SU-DHL-6 (cell line): ENCODE measurements around the gene WDSUB1.

Source experiments
- H2AFZ ChIP-seq: fragments of 200-600 bp; sonication (generic); 2 replicates; pipeline ENCODE4 v1.6.1; 2014; ENCODE audit warnings: low read depth, mild to moderate bottlenecking, moderate library complexity, mixed read lengths, antibody characterized with exemption, low read length; ENCODE audit not compliant: severe bottlenecking
- H3F3A ChIP-seq: fragments of 200-600 bp; shearing (Covaris generic); 2 replicates; pipeline ENCODE4 v1.6.0; 2016; ENCODE audit warnings: antibody characterized with exemption, mild to moderate bottlenecking; ENCODE audit not compliant: insufficient read depth
- H3K27ac ChIP-seq: fragments of 200-600 bp; sonication (generic); 2 replicates; pipeline ENCODE4 v1.5.1; 2016; ENCODE audit warnings: low read depth, mild to moderate bottlenecking, low read length, moderate library complexity, mixed read lengths
- H3K27me3 ChIP-seq: fragments of 200-600 bp; sonication (generic), shearing (Covaris generic); 2 replicates; pipeline ENCODE4 v1.6.0; 2014; ENCODE audit warnings: mild to moderate bottlenecking, low read length
- H3K36me3 ChIP-seq: fragments of 200-600 bp; sonication (generic); 2 replicates; pipeline ENCODE4 v1.6.1; 2014; ENCODE audit warnings: mild to moderate bottlenecking, low read length, mixed read lengths
- H3K4me2 ChIP-seq: fragments of 300-600, 200-600 bp; shearing (Covaris generic), sonication (generic); 2 replicates; pipeline ENCODE4 v1.6.0; 2014; ENCODE audit warnings: low read length, low read depth, mild to moderate bottlenecking; ENCODE audit not compliant: poor library complexity, severe bottlenecking
- H3K4me3 ChIP-seq: fragments of 200-600 bp; sonication (generic); 2 replicates; pipeline ENCODE4 v1.5.1; 2014; ENCODE audit warnings: antibody characterized with exemption, low read length, mild to moderate bottlenecking, mixed read lengths; ENCODE audit not compliant: insufficient read depth, poor library complexity, severe bottlenecking
- H3K79me2 ChIP-seq: fragments of 200-600 bp; sonication (generic); 2 replicates; pipeline ENCODE4 v1.6.1; 2014; ENCODE audit warnings: mild to moderate bottlenecking, low read length, moderate library complexity; ENCODE audit not compliant: insufficient read depth
- H3K9ac ChIP-seq: fragments of 200-600 bp; sonication (generic); 2 replicates; pipeline ENCODE4 v1.7.0; 2014; ENCODE audit warnings: mild to moderate bottlenecking, low read length
- H3K9me2 ChIP-seq: fragments of 200-600 bp; sonication (generic); replicated peaks from 2 replicates; pipeline ENCODE4 v1.6.1; 2014; ENCODE audit warnings: low read length; ENCODE audit not compliant: insufficient read depth
- H3K9me3 ChIP-seq: fragments of 200-600 bp; sonication (generic); 2 replicates; pipeline ENCODE4 v1.6.1; 2014; ENCODE audit warnings: low read length, mixed read lengths; ENCODE audit not compliant: insufficient read depth
- H4K20me1 ChIP-seq: fragments of 200-600 bp; sonication (generic); 2 replicates; pipeline ENCODE4 v1.6.1; 2014; ENCODE audit warnings: low read depth, mild to moderate bottlenecking, antibody characterized with exemption, low read length, moderate library complexity, mixed read lengths
- CTCF ChIP-seq: fragments of 200-600 bp; sonication (generic); IDR thresholded peaks from one replicate; pipeline ENCODE4 v1.5.1; 2017; ENCODE audit warnings: antibody characterized with exemption, mild to moderate bottlenecking, low read length, moderate library complexity; ENCODE audit not compliant: insufficient read depth, poor library complexity, severe bottlenecking
- EZH2phosphoT487 ChIP-seq: fragments of 200-600 bp; sonication (generic), shearing (Covaris generic); conservative IDR thresholded peaks from 2 replicates; pipeline ENCODE4 v1.6.1; 2018; ENCODE audit warnings: mild to moderate bottlenecking, antibody characterized with exemption, low read length, moderate library complexity, mixed read lengths

WDSUB1 gene

GRCh38 chr2:159196393-159196925 is 90.0 kb downstream of the WDSUB1 start:
- Histone ChIP-seq H3K4me3 (no peak overlapping the region), H2AFZ (no peak overlapping the region), H3K27ac (no peak overlapping the region), H3K36me3 (no peaks in the 10 kb centered on the region), H4K20me1 (no peaks in the 10 kb centered on the region), H3K9me2 (no peaks in the 10 kb centered on the region), H3K4me2 (no peak overlapping the region), H3K9ac (no peak overlapping the region), H3F3A (no peaks in the 10 kb centered on the region), H3K9me3 (no peaks in the 10 kb centered on the region), H3K27me3 (no peaks in the 10 kb centered on the region), H3K79me2 (no peaks in the 10 kb centered on the region)
- no peak for TF ChIP-seq EZH2phosphoT487
- no peak for TF ChIP-seq CTCF

GRCh38 chr2:159195697-159196096 is 90.8 kb downstream of the WDSUB1 start:
- Histone ChIP-seq H3K79me2 (no peaks in the 10 kb centered on the region), H3K27ac (no peak overlapping the region), H3K9me3 (no peaks in the 10 kb centered on the region), H3K9ac (no peak overlapping the region), H4K20me1 (no peaks in the 10 kb centered on the region), H3K27me3 (no peaks in the 10 kb centered on the region), H3K36me3 (no peaks in the 10 kb centered on the region), H2AFZ (no peak overlapping the region), H3K4me3 (no peak overlapping the region), H3F3A (no peaks in the 10 kb centered on the region), H3K4me2 (no peak overlapping the region), H3K9me2 (no peaks in the 10 kb centered on the region)
- TF ChIP-seq CTCF (no peak), EZH2phosphoT487 (no peak)

- Histone ChIP-seq H2AFZ (no peak overlapping the region), H3F3A (no peaks in the 10 kb centered on the region), H3K27me3 (no peaks in the 10 kb centered on the region), H3K9me2 (no peaks in the 10 kb centered on the region), H4K20me1 (no peaks in the 10 kb centered on the region), H3K4me2 (no peak overlapping the region), H3K9ac (no peak overlapping the region), H3K36me3 (no peaks in the 10 kb centered on the region), H3K4me3 (no peak overlapping the region), H3K79me2 (no peaks in the 10 kb centered on the region), H3K9me3 (no peaks in the 10 kb centered on the region), H3K27ac (no peak overlapping the region)
- TF ChIP-seq CTCF (no peak), EZH2phosphoT487 (no peak)
These were observed 92.3 kb downstream of the WDSUB1 start for GRCh38 chr2:159194241-159194640.
